Measurements from ENCODE around the gene NOTCH4. TPM values are rescaled to one million over a fixed set of nuclear protein-coding genes. Genes with fewer than 3 reads are reported as not detected.

The NOTCH4 gene
- total and polyA plus RNA-seq, 2 donors (not counting 3 experiments of a cell fraction or from before 2014, with no cell fraction given): 41.7 to 114 TPM

DNA sequence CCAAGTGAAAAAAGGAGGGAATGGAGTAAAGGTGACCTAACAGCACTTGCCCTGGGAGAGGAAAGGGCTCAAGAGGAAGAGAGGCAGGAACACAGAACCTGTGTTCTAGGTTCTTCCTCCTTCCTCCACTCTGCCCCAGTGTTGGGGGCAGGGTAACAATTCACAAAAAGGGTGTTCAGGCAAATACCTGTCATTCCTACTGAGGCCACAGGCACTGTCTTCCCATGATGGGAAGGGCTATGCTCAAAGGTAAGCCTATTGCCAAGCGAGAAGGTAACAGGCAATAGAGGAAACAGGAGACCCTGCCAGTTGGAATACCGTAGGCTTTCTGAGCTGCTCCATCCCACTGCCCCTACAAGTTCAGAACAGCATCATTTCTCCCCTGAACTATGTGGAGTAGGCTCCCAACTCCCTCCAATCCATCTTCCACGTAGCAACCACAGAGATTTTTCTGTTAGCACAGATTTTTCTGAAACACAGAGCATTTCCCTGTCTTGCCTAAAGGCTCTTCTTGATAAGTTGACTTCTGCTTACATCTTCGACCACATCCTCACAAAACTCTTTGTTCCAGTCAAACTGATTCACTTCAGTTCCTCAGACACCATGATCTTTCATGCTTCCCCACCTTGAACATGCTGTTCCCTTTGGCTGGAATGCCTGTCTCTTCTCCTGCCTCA is 50.7 kb downstream of the NOTCH4 start:
- intact Hi-C loops (cut with micrococcal nuclease) (no loop called here), dilution Hi-C loops (cut with MboI; ENCODE audit: extremely low pct_ligation_motif_present, low sequenced_read_pairs) (no loop called here)
- no peak for DNase-seq (ENCODE audit: low read depth, low spot score)
- Histone ChIP-seq H3K79me2 (ENCODE audit: control insufficient read depth, insufficient read depth, low read length) (peaks cover 15% of the 10 kb centered on the region), H3K27ac (ENCODE audit: insufficient read depth, low read depth, low read length) (no peak overlapping the region), H3K36me3 (ENCODE audit: control insufficient read depth in 2 of 2, extremely low read depth in 1 of 2, insufficient read depth in 2 of 2, low read length in 2 of 2) (peaks cover 0 to 14% of the 10 kb centered on the region in 2 experiments), H3K4me3 (replicated peaks in 1 of 3; ENCODE audit: insufficient read depth in 1 of 3, low read depth in 1 of 3, low read length in 3 of 3) (no peak overlapping the region), H3K4me1 (ENCODE audit: control insufficient read depth, extremely low read depth, insufficient read depth, low read length) (peaks cover 22% of the 10 kb centered on the region), H3K4me2 (ENCODE audit: insufficient read depth, low read length) (no peak overlapping the region), H4K20me1 (replicated peaks; ENCODE audit: control insufficient read depth, extremely low read depth, insufficient read depth, low read length) (no peaks in the 10 kb centered on the region), H3K27me3 (ENCODE audit: control insufficient read depth in 2 of 2, insufficient read depth in 2 of 2, low read length in 2 of 2) (no peaks in the 10 kb centered on the region), H2AFZ (ENCODE audit: low read depth, low read length) (no peak overlapping the region), H3K9me3 (replicated peaks; ENCODE audit: control insufficient read depth, insufficient read depth, low read length) (no peaks in the 10 kb centered on the region), H3K9ac (replicated peaks; ENCODE audit: extremely low read depth, insufficient read depth, low read length) (no peak overlapping the region), H3K9me1 (replicated peaks; ENCODE audit: control insufficient read depth, extremely low read depth, insufficient read depth, low read length) (no peaks in the 10 kb centered on the region)
- POLR2A ChIA-PET: no interaction called here
- BruUV-seq (replicated peaks): no TSS peak
- TF ChIP-seq JUN (IDR thresholded peaks at IDR 0.05; ENCODE audit: borderline replicate concordance, insufficient read depth, insufficient read length, low read depth) (no peak), MYC (IDR thresholded peaks at IDR 0.05; ENCODE audit: low read depth, low read length) (no peak), FOS (IDR thresholded peaks at IDR 0.05; ENCODE audit: borderline replicate concordance, insufficient read depth, low read length) (no peak), POLR2A (IDR thresholded peaks at IDR 0.05; ENCODE audit: low read depth, low read length) (no peak), GATA2 (IDR thresholded peaks at IDR 0.05; ENCODE audit: insufficient read depth, insufficient read length, low read depth, low read length) (no peak), CTCF (IDR thresholded peaks at IDR 0.05; ENCODE audit: extremely low read depth in 1 of 2, insufficient read depth in 1 of 2, low read depth in 1 of 2, low read length in 2 of 2) (no peak), POLR2AphosphoS5 (IDR thresholded peaks at IDR 0.05; ENCODE audit: insufficient read depth, low read depth, low read length) (no peak), EZH2 (IDR thresholded peaks at IDR 0.05; ENCODE audit: borderline replicate concordance, low read depth, low read length, severe bottlenecking) (no peak)
- TF ChIP-seq, protein P1, sequence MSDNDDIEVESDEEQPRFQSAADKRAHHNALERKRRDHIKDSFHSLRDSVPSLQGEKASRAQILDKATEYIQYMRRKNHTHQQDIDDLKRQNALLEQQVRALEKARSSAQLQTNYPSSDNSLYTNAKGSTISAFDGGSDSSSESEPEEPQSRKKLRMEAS (IDR thresholded peaks at IDR 0.05; ENCODE audit: insufficient read depth, insufficient read length): no peak
- no peak for FAIRE-seq
- CTCF ChIA-PET: no interaction called here

Data from endothelial cell of umbilical vein (primary cell).